Measurements from ENCODE around the gene OPA3.

DNA sequence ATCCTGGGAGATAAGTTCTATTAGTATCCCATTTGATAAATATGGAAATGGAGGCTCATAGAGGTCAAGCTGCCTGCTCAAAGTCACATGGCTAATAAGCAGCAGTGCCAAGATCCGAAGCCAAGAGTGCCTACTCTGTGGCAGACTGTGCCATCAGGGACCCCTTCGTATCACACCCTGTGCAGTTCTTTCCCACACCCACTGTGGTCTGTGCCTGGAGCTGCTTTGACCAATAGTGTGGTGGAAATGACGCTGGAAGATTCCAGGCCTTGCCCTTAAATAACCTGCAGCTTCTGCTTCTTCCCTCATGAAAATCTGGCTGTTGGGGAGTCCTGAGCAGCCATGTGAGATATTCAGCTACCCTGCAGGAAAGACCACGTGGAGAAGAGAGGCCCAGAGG is 10.1 kb downstream of the OPA3 start:
- TF ChIP-seq, protein P1, sequence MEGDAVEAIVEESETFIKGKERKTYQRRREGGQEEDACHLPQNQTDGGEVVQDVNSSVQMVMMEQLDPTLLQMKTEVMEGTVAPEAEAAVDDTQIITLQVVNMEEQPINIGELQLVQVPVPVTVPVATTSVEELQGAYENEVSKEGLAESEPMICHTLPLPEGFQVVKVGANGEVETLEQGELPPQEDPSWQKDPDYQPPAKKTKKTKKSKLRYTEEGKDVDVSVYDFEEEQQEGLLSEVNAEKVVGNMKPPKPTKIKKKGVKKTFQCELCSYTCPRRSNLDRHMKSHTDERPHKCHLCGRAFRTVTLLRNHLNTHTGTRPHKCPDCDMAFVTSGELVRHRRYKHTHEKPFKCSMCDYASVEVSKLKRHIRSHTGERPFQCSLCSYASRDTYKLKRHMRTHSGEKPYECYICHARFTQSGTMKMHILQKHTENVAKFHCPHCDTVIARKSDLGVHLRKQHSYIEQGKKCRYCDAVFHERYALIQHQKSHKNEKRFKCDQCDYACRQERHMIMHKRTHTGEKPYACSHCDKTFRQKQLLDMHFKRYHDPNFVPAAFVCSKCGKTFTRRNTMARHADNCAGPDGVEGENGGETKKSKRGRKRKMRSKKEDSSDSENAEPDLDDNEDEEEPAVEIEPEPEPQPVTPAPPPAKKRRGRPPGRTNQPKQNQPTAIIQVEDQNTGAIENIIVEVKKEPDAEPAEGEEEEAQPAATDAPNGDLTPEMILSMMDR (conservative IDR thresholded peaks at IDR 0.05; ENCODE audit: low read depth, low read length), result no peak
- no peak for TF ChIP-seq EZH2 (IDR thresholded peaks at IDR 0.05; ENCODE audit: borderline replicate concordance, low read depth, low read length, poor library complexity, severe bottlenecking)
